GM21381 (cell line): ENCODE results near the gene PRR22.
"Not testable (repeated sequence)": the region's sequence is repeated elsewhere in the genome, so short reads cannot be mapped to it uniquely, and the experiment has no call there.

Source experiments
- ATAC-seq: cut with Tn5 transposase; IDR thresholded peaks from one replicate; pipeline ENCODE4 v1.9.1; 2021; ENCODE audit warnings: mild to moderate bottlenecking, moderate library complexity; ENCODE audit not compliant: unreplicated experiment

The PRR22 gene

DNA sequence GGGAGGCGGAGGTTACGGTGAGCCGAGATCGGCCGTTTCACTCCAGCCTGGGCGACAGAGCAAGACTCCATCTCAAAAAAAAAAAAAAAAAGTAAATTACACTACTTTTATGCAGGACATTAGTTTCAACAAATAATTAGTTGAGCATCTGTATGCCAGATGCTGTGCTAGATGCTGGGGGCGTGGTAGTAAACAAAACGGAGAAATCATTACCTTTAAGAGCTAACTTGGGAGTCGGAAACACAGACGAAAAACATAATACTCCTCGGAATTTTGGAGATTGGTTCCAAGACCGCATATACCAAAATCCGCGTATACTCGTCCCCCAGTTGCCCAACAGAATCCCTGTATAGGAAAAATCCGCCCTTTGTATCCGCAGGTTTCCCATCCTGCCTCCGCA lies 7.7 kb upstream of the PRR22 start:
- ATAC-seq: no peak

DNA sequence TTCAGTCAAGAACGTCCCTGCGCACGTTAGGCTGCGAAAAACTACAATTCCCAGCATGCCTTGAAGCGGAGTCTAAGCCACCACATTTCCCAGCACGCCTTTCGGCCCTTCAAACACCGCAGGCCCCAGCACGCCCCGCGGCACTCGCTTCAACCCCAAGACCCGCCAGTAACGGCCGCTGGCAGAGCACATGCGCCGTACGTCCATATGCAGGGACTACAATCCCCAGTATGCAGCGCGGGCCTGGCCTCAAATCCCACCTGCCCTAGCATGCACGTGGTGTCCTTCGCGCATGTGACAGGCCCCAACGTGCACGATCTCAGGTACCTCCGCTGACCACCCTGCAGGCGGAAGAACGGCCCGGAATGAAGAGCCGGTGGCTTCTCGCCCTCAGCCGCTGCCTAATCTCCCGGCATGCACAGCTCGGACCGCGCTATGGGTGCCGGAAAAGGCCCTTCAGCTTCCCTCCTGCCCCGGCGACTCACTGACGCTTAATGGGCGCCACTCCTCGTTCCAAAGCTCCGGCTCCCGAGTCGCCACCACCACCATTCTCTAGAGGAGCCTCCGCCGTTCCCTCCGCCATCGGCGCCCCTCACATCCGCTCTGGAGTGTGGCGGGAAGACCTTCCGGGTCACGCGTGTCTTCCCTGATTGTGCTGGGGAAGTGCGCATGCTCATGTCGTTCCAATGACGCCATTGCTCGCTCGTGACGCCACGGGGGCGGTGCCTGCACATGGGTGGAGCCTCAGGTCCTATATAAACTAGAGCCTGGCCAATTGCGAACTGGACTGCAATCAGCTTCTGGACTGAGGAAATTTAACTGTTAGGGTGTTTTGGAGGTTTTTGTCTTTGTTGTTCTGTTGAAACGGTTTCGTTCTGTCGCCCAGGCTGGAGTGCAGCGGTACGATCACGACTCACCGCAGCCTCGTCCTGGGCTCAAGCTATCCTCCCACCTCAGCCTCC lies 6.3 kb upstream of the PRR22 start, which contains the start of gene DUS3L:
Gene DUS3L, minus strand, starts transcription at position 605 of the 962 bp plus-strand sequence. Its CDS starts 22 bp downstream, at position 583.
- peak; percentile 85 for ATAC-seq

DNA sequence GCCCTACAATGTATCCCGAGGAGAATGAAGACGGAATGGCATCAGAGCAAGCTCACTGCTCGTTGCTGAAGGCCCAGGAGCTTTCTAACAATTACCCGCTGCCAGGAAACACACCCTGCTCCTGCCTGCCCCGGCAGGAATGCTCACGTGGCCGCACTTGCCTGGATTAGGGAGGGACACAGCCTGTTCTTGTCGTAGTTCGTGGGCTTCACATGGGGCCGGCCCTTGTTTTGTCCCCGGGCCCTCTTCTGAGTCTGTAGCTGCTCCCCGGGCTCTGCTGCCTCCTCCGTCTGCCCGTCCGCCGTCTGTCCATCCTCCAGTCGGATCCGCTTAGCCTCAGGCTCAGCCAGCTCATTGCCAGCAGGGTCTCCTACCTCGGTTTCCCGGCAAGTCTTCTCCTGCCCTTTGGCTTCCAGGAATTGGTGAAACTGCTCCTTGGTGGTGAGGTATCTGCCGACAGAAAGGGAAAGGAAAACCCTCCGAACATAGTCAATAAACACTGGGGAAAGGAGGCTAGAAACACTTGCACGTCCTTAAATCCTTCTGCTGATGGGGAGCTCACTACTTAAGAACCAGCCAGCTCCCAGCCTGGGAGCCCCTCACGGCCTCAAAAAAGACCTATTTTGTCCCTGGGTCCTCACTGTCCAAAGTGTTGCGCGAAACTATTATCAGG lies 5.5 kb upstream of the PRR22 start:
- no peak for ATAC-seq

DNA sequence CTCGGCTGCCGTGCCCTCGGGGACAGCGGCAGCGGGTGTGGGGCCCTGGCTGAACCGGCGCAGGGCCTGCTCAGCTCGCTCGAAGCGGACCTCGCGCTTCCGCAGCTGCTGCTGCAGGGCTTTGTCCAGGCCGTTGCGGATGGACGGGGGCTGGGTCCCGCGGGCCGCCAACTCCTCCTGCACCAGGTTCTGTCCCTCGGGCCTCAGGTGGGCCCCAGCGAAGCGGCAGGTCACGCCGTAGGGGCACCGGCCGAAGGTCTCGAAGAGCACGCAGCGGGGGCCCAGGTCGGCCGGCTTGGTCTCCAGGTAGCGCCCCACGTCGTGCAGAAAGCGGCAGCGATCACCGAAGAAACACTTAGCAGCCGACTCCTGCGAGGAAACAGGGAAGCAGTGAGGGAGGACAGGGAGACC lies 4.8 kb upstream of the PRR22 start:
- no peak for ATAC-seq

DNA sequence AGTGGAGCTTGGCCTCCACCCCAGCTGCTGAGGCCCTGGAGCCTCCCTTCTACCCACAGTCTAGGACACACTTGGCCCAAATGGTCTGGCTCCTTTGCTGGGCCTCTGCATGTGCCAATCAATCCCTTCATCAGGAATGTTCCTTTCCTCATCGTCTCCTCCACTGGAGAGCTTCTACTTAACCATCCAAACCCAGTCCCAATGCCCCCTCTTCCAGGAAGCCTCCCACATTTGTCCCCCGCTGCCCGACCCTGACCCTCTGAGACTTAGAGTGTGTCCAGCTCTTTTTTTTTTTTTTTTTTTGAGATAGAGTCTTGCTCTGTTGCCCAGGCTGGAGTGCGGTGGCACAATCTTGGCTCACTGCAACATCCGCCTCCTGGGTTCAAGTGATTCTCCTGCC lies 3.9 kb upstream of the PRR22 start:
- no peak for ATAC-seq

DNA sequence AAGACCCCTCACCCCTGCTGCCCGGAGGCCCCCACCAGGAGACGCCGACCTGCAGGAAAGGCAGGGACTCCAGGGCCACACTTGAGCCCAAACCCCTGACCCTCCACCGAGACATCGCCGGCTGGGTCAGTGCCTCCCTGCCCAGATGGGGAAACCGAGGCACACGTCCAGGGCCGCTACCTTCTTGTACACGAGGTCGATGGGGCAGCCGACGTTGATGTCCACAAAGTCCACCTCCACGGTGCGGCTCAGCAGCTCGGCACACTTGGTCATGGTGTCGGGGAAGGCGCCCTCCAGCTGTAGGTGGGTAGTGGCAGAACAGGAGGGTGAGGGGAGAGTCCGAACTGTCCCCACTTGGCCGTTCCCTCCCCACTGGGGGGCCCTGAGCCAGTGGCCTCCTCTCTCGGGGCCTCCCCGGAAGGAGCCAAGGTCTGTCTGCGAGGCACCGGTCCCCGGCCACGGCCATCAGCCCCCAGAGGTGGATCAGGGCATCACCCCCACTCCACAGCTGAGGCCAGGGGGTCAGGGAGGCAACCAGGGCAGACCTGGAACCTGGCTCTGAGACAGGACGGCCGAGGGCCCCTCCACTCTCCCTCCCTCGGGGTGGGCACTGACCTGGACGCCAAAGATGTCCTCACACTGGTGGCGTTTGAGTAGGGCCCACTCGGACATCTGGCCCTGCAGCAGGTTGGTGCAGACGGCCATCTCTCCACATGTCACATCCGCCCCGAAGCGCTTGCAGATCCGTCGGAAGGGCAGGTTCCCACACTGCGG lies 3.0 kb upstream of the PRR22 start:
- ATAC-seq: no peak

DNA sequence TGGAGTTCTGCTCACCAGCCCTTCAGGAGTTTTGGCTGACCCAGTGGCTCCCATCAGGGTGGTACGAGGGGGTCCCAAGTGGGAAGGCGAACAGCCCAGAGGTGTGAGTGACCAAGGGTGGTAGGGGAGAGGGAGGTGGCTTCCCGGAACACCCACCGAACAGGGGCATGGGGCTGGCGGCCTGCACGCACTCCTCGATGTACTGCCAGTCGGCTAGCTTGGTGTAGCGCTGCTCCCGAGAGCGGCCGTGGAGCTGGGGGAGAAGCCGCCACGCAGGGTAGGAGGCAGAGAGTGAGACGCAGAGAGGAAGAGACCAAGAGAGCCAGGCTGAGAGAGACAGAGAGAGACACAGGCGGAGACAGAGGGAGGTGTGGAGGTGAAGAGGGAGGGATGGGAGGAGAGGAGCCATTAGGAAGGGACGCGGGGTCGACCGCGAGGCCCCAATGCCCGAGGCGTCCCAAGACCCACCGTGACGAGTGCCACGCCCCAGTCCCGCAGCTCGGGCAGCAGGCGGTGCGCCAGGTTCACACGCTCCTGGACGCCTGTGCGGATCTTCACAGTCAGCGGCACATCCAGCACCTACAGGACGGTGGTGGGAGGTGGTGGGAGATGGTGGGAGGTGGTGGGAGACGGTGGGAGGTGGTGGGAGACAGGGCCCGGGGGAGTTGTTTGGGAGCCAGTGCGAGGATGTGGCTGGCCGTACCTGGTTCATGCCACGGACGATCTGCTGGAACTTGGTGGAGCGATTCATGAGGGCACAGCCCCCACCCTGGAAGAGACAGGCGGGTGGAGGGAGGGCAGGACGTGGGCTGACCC lies 2.3 kb upstream of the PRR22 start:
- ATAC-seq: no peak

DNA sequence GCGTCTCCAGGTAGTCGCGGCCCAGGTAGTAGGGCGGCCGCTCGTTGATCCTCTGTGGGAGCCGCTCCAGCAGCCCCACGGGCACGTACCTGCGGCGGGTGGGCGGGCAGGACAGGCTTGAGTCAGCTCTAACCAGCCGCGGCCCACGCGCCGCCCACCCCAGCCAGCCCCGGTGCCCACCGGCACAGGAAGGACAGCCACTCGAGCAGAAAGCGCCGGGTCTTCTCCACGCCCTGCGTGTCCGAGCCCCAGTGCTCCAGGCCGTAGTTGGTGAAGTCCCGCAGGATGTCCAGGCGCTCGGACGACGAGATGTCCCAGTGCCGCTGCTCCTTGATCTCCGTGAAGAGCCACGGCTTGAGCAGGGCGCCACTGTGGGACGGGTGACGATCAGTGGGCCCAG lies 877 bp upstream of the PRR22 start:
- ATAC-seq: no peak

DNA sequence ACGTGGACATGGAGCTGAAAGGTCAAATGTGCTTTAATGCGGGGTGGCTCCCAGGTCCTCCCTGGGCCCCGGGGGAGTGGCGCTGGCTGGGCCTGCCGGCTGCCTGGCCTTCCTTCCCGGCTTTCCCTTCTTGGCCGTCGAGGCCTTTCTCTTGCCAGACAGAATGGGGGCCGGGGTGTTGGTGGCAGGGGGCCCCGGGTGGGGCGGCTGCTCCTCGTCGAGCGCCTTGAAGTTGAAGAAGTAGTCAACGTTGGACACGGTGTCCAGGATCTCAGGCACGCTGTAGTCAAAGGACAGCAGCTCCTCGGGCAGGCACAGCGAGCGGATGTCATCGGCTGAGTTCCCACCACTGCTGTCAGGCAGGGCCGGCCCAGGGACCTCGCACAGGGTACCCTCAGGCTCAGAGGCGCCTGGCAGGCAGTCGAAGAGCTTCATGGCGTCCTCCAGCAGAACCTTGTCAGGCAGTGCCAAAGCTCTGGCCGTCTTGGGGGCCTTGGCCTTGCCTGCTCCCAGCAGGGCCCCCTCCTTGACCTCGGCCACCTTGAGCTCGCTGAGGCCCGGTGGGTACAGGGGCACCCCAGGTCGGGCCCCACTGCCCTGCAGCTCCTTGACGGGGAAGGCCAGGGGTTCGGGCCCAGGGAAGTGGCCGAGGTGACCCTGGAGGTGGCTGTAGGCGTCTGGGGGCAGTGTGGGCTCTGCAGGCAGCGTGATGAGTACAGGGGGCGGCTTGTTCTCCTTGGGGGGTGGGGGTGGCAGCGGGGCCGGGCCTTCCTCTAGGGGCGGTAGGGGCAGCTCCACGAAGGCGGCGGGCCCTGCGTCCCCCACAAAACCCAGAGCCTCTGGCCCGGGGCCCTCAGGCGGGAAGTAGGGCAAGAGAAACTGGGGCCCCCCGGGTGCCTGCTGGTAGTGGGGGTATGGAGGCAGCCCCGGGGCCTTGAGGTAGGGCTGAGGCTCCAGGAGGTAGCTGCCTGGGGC lies 1.3 kb downstream of the PRR22 start:
- no peak for ATAC-seq

DNA sequence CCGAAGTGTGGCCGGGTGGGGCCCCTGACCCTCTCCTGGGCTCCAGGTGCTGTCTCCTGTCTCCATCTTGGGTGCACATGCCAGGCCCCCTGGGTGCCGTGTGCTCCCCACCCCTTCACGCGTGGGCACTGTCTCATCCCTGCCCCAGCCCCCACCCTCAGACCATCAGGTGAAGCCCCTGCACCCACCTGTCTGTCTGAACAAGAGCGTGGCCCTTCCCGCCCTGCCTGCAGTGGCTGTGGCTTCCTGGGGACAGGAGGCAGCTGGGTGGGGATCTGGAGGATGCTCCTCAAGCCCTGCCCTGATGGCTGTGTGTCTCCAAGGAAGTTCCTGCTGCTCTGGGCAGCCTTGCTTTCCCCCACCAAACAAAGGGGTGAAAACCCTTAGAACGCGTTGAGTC lies 2.2 kb downstream of the PRR22 start:
- ATAC-seq: no peak

DNA sequence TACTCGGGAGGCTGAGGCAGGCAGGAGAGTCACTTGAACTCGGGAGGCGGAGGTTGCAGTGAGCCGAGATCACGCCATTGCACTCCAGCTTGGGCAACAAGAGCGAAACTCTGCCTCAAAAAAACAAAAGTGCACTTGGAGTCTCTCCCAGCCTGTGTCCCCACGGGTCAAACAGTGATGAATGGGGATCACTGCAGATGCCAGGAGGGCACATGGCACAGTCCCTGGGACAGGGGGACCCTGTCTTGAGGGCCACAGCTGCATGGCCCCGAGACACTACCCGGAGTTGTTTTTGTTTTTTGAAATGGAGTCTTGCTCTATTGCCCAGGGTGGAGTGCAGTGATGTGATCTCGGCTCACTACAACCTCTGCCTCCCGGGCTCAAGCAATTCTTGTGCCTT lies 3.6 kb downstream of the PRR22 start:
- not testable (repeated sequence) for ATAC-seq

DNA sequence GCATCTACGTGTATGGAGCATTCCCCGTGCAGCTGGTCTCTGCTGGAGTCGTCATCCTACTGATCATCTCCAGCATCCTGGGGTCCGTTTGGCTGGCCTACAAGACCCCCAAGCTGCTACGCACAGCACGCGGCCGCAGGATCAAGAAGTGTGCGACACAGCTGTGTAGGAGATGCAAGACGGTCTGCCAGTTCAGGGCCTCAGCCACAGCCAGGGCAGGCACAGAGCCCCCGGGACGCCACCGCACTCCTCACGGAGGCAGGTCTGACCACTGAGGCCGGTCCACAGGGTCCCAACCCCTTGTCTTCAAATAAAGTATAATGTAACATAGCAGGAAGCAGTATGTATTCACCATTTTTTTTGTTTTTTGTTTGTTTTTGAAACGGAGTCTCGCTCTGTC lies 6.1 kb downstream of the PRR22 start:
- ATAC-seq: no peak

DNA sequence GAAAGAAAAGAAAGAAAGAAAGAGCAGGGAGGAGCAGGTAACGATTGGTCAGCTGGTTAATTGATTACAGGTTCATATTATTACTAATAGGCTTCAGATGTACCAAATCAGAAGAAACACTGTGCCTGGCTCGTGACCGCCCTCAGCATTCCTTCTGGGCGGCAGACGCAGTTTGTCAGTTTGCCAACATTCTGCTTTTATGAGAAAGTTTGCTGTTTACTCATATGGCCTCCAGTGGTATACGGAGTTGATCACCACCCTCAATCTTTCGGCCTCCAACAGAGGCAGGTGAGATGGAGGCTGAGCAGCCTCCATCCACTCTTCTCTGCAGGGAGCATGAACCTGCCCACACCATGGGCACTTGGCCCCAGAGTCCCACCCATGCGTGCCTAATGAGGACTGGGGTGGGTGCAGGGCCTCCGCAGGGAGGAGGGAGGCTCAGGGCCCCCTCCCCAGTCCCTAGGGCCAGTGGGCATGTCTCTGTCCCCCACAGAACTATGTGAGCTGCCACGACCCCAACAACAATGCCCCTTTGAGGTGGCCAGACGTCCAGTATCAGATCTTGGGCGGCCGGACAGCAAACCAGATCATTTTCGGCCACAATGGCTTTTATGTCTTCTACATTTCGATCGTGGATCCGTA lies 8.8 kb downstream of the PRR22 start:
- ATAC-seq: no peak

DNA sequence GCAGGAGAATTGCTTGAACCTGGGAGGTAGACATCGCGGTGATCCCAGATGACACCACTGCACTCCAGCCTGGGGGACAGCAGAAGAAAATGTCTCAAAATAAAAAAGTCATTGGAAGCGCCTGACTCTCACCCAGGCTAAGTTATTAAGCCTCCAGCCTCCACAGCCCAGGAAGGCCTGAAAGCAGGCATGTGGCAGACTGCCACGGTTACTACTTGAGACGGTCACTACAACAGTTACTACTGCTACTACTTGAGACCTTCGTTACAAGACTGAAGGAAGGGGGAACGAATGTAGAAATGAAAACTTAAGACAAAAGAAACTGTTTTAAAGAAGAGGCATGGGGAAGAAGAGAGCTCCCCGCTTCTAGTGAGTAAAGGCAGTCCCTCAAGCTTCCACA lies 9.6 kb downstream of the PRR22 start:
- ATAC-seq: no peak

DNA sequence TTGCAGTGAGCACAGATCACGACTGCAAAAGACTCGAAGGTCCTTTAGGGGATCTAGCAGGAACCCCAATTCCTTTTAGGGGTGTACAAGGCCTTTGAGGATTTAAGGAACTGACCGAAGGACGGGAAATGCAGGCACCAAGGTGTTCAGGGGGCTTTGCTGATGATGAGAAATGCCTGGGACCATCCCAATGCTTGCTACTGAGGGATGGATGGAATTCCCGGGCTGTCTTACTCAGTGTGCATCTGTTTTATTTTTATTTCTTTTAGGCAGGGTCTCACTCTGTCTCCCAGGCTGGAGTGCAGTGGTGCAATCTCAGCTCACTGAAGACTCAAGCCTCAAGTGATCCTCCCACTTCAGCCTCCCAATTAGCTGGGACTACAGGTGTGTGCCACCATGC lies 11.3 kb downstream of the PRR22 start:
- no peak for ATAC-seq

DNA sequence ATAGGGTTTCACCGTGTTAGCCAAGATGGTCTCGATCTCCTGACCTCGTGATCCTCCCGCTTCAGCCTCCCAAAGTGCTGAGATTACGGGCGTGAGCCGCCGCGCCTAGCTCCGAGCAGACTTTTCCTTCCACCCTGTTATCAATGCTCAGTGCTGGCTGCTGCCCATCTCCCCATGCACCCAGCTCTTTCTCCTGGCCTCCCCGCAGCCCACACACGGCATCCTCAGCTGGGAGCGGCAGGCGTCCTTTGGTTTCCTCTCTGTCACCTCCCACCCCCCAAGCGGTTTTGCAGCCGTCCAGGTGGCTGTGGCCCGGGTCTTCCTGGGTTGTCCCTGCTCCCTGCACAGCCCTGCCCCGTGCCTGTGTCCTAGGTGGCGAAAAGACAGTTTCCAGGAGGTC lies 12.1 kb downstream of the PRR22 start:
- no peak for ATAC-seq

DNA sequence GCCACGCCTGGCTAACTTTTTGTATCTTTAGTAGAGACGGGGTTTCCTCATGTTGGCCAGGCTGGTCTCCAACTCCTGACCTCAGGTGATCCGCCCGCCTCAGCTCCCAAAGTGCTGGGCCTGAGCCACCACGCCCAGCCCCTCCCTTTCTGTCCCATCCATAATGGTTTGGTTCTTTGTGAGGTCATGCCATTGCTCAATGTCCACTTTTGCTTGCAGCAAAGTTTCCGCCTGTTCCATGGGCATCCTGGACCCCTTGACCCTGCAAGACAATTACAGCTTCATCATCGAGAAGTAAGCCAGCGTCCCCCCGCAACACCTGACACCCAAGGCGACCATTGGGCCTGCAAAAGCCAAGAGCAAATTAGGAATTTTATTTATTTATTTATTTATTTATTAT lies 16.6 kb downstream of the PRR22 start:
- no peak for ATAC-seq

DNA sequence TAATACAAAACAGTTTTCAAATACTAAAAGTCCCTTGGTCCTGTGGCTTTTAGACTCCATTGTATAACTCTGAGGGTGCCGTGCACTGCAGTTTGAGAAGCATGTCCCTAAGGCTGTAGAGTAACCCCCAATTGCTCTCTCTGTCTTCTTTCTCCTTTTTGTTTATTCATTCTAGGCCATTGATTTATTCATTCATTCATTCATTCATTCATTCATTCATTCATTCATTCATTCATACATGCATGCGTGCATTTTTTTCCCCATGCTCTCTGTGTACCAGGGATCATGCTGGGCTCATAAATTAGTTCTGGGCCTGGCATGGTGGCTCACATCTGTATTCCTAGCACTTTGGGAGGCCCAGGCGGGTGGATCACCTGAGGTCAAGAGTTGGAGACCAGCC lies 19.3 kb downstream of the PRR22 start:
- ATAC-seq: no peak
